Astrocyte of the cerebellum (primary cell): Measurements from ENCODE around the gene ADAM8.
A peak's percentile ranks its signal among the peaks of the same experiment; 100 is the strongest.

ENCODE experiments used
- DNase-seq: peaks from one replicate; pipeline ENCODE4 v3.0.0-alpha.2; 2011; ENCODE audit warnings: low read depth
- H3K4me3 ChIP-seq: 2 replicates; pipeline ENCODE4 v1.5.1; 2011; ENCODE audit warnings: mild to moderate bottlenecking, low read depth, low read length, moderate library complexity
- CTCF ChIP-seq: IDR thresholded peaks from 2 replicates; pipeline ENCODE4 v1.5.1; 2012; ENCODE audit warnings: low read length, low read depth, moderate library complexity, mild to moderate bottlenecking; ENCODE audit errors: missing control alignments
- in situ Hi-C: cut with HindIII; loops from 2 replicates; pipeline ENCODE4 v1.10.0; 2017; ENCODE audit warnings: low sequenced_read_pairs

Gene ADAM8

GRCh38 chr10:133318494-133319127 is 41.9 kb upstream of the ADAM8 start:
- DNase-seq, result no peak
- in situ Hi-C loops, result no loop called here
- H3K4me3 ChIP-seq, result peak overlapping the region; percentile 36
- peak; percentile 72 for TF ChIP-seq CTCF

DNA sequence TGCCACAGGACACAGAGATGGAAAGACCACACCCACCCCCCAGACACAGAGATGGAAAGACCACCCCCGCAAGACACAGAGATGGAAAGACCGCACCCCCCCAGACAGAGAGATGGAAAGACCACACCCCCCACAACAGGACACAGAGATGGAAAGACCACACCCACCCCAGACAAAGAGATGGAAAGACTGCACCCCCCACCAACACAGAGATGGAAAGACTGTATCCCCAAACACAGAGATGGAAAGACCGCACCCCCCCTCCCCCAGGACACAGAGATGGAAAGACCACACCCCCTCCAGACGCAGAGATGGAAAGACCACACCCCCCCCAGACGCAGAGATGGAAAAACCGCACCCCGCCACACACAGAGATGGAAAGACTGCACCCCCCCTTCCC is 40.1 kb upstream of the ADAM8 start:
- H3K4me3 ChIP-seq, result no peak overlapping the region
- in situ Hi-C loops, result no loop called here
- no peak for DNase-seq
- TF ChIP-seq CTCF, result no peak

DNA sequence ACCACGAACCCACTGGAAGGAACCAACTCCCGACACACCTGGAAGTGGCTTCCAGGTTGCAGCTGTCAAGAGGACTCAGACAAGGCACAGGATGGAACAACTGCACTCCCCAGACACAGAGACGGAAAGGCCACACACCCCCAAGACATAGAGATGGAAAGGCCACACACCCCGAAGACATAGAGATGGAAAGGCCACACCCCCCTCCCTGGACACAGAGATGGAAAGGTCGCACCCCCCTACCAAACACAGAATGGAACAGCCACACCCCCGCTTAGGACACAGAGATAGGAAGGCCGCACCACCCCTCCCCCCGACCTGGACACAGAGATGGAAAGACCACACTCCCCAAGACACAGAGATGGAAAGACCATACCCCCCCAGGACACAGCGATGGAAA is 39.6 kb upstream of the ADAM8 start:
- in situ Hi-C loops, result no loop called here
- TF ChIP-seq CTCF, result no peak
- H3K4me3 ChIP-seq, result no peak overlapping the region
- DNase-seq, result no peak

DNA sequence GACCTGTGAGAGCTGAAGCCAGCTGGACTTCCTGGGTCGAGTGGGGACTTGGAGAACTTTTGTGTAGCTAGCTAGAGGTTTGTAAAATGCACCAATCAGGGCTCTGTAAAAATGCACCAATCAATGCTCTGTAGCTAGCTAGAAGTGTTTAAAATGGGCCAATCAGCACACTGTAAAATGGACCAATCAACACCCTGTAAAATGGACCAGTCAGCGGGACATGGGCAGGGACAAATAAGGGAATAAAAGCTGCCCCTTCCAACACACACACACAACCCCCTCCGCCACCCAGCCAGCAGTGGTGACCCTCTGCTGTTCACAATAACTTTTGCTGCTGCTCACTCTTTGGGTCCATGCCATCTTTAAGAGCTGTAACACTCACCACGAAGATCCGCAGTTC is 39.2 kb upstream of the ADAM8 start:
- no peak for DNase-seq
- no peak overlapping the region for H3K4me3 ChIP-seq
- no peak for TF ChIP-seq CTCF
- in situ Hi-C loops, result no loop called here

DNA sequence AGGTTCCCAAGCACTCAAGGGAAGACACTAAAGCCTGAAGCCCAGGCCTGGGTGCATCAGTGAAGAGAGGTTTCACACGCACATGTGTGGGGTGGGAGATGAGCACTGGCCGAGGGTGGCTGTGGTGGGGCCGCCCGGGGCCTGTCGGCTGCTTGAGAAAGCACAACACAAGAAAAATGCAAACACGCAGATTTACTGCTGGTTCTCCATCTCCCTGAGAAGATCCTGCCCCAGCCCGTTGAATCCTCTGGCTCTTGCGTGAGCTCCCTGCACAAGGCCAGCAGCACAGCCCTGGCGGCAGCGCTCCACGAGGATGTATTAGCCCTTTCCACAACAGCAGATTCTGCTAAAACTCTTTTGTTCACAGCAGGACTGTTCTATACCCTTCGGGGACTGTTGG is 38.2 kb upstream of the ADAM8 start:
- DNase-seq, result no peak
- in situ Hi-C loops, result no loop called here
- H3K4me3 ChIP-seq, result no peak overlapping the region
- TF ChIP-seq CTCF, result no peak

GRCh38 chr10:133313192-133313591 is 36.5 kb upstream of the ADAM8 start:
- in situ Hi-C loops, result no loop called here

More at GRCh38 chr10:133313192-133313591, 36.5 kb upstream of the ADAM8 start:
- H3K4me3 ChIP-seq, result no peak overlapping the region
- DNase-seq, result no peak
- TF ChIP-seq CTCF, result no peak
